GM12891 (cell line): ENCODE data around the gene ZCCHC8.

Experiments
- PAX5 ChIP-seq: IDR thresholded peaks from 2 replicates; pipeline ENCODE4 v1.6.1; 2011; ENCODE audit warnings: low read length, moderate library complexity, mild to moderate bottlenecking; ENCODE audit not compliant: insufficient read depth, severe bottlenecking
- POLR2A ChIP-seq: IDR thresholded peaks from 2 replicates; pipeline ENCODE4 v1.6.1; 2011; ENCODE audit warnings: low read depth, low read length, control low read depth
- POLR2AphosphoS5 ChIP-seq: IDR thresholded peaks from 2 replicates; pipeline ENCODE4 v1.6.1; 2011; ENCODE audit warnings: low read depth, low read length, control low read depth
- POU2F2 ChIP-seq: IDR thresholded peaks from 2 replicates; pipeline ENCODE4 v1.6.1; 2011; ENCODE audit warnings: low read depth, mild to moderate bottlenecking, control low read depth, low read length, moderate library complexity
- TAF1 ChIP-seq: IDR thresholded peaks from 2 replicates; pipeline ENCODE4 v1.6.1; 2011; ENCODE audit warnings: low read depth, low read length, control low read depth

GRCh38 chr12:122458105-122459035 lies 42.4 kb downstream of the ZCCHC8 start:
- TF ChIP-seq POLR2A (no peak), POU2F2 (no peak), PAX5 (no peak), POLR2AphosphoS5 (no peak), TAF1 (no peak)
